Left ventricle myocardium inferior (tissue), 1 donor: ENCODE results near the gene ST7. TPM values are rescaled to one million over a fixed set of nuclear protein-coding genes. Genes with fewer than 3 reads are reported as not detected.

Experiments
- DNase-seq: peaks from one replicate; pipeline ENCODE4 v3.0.0-alpha.2; 2020
- H3K27ac ChIP-seq: fragments of 200-600 bp; replicated peaks from 2 replicates; pipeline ENCODE4 v1.8.0; 2021
- H3K27me3 ChIP-seq: fragments of 200-600 bp; 2 replicates; pipeline ENCODE4 v1.8.0; 2021; ENCODE audit warnings: low read depth
- H3K36me3 ChIP-seq: fragments of 200-600 bp; 2 replicates; pipeline ENCODE4 v1.8.0; 2021
- H3K4me1 ChIP-seq: fragments of 200-600 bp; 2 replicates; pipeline ENCODE4 v1.8.0; 2021
- H3K4me3 ChIP-seq: fragments of 200-600 bp; 2 replicates; pipeline ENCODE4 v1.8.0; 2021; ENCODE audit warnings: mild to moderate bottlenecking, moderate library complexity
- H3K9me3 ChIP-seq: fragments of 200-600 bp; replicated peaks from 2 replicates; pipeline ENCODE4 v1.8.0; 2021
- CTCF ChIP-seq: fragments of 200-600 bp; IDR thresholded peaks from 2 replicates; pipeline ENCODE4 v1.8.0; 2021; ENCODE audit warnings: antibody characterized with exemption, mild to moderate bottlenecking, borderline replicate concordance
- intact Hi-C: fragments of 100-400 bp; cut with micrococcal nuclease; formaldehyde crosslinking; loops from one replicate; pipeline ENCODE4 v1.11.0; 2022
- total RNA-seq: library from RNA; stranded (reverse); fragmentation: NEBNext Ultra II Directional; extraction: Animal tissue kit (Norgen Biotek cat#: 25700); gene quantifications from one replicate; pipeline ENCODE4 v1.2.1, GENCODE V29; 2021
- donor health status: DM: no; HTN: yes; CAD: no; lungs with severe emphysema.

The ST7 gene
- total RNA-seq, 1 donor from 2014 or later: 28.5 TPM

GRCh38 chr7:117084286-117084685 lies 131.0 kb downstream of the ST7 start:
- Histone ChIP-seq H3K27me3 (no peaks in the 10 kb centered on the region), H3K36me3 (no peaks in the 10 kb centered on the region), H3K4me1 (peaks cover 54% of the 10 kb centered on the region), H3K4me3 (no peak overlapping the region), H3K9me3 (no peaks in the 10 kb centered on the region), H3K27ac (no peak overlapping the region)
- DNase-seq: no peak
- intact Hi-C loops: no loop called here
- no peak for TF ChIP-seq CTCF

- peaks cover 55% of the 10 kb centered on the region for H3K4me1 ChIP-seq
- H3K36me3 ChIP-seq: no peaks in the 10 kb centered on the region
- H3K9me3 ChIP-seq: no peaks in the 10 kb centered on the region
- no peaks in the 10 kb centered on the region for H3K27me3 ChIP-seq
- DNase-seq: no peak
- H3K27ac ChIP-seq: no peak overlapping the region
- intact Hi-C loops: no loop called here
- no peak for TF ChIP-seq CTCF
- no peak overlapping the region for H3K4me3 ChIP-seq
These were observed 132.0 kb downstream of the ST7 start for GRCh38 chr7:117085275-117085674.

GRCh38 chr7:117085769-117086463 lies 132.6 kb downstream of the ST7 start:
- Histone ChIP-seq H3K36me3 (no peaks in the 10 kb centered on the region), H3K9me3 (no peaks in the 10 kb centered on the region), H3K4me3 (no peak overlapping the region), H3K27me3 (no peaks in the 10 kb centered on the region), H3K27ac (no peak overlapping the region), H3K4me1 (peaks cover 61% of the 10 kb centered on the region)
- intact Hi-C loops: no loop called here
- DNase-seq: no peak
- no peak for TF ChIP-seq CTCF

GRCh38 chr7:117086788-117087187 lies 133.5 kb downstream of the ST7 start:
- peak overlapping the region; percentile 17 for H3K27ac ChIP-seq
- intact Hi-C loops: no loop called here
- H3K4me1 ChIP-seq: peaks cover 64% of the 10 kb centered on the region
- no peaks in the 10 kb centered on the region for H3K36me3 ChIP-seq
- H3K4me3 ChIP-seq: no peak overlapping the region
- no peak for TF ChIP-seq CTCF
- no peaks in the 10 kb centered on the region for H3K27me3 ChIP-seq
- no peaks in the 10 kb centered on the region for H3K9me3 ChIP-seq
- DNase-seq: no peak

- no peak for TF ChIP-seq CTCF
- no peak overlapping the region for H3K4me3 ChIP-seq
- no peak for DNase-seq
- no peaks in the 10 kb centered on the region for H3K27me3 ChIP-seq
- H3K4me1 ChIP-seq: peaks cover 69% of the 10 kb centered on the region
- no peaks in the 10 kb centered on the region for H3K36me3 ChIP-seq
- no peak overlapping the region for H3K27ac ChIP-seq
- H3K9me3 ChIP-seq: no peaks in the 10 kb centered on the region
- intact Hi-C loops: no loop called here
These were observed 134.5 kb downstream of the ST7 start for GRCh38 chr7:117087639-117088396.
